ENCODE measurements around the gene SEPTIN5. TPM values are rescaled to one million over a fixed set of nuclear protein-coding genes. Genes with fewer than 3 reads are reported as not detected.

The SEPTIN5 gene
- total and polyA plus RNA-seq, 9 of the 15 experiments (the other 6 are each of a cell fraction or from before 2014, with no cell fraction given): 0.03 to 195 (median 119) TPM

GRCh38 chr22:19744350-19745006, 30.2 kb downstream of the SEPTIN5 start:
- Histone ChIP-seq H3K4me1 (replicated peaks in 1 of 2; ENCODE audit: control insufficient read depth in 2 of 2, insufficient read depth in 2 of 2, low read length in 2 of 2) (peaks cover 5 to 69% of the 10 kb centered on the region in 2 experiments), H3K4me3 (no peak overlapping the region), H3K36me3 (ENCODE audit: control insufficient read depth, insufficient read depth, low read length) (no peaks in the 10 kb centered on the region), H3K79me2 (ENCODE audit: control insufficient read depth, insufficient read depth, low read length) (no peaks in the 10 kb centered on the region), H3K9me1 (ENCODE audit: control insufficient read depth, insufficient read depth, low read length) (no peaks in the 10 kb centered on the region), H2AFZ (ENCODE audit: low read depth, low read length) (no peak overlapping the region), H3K27me3 (ENCODE audit: control insufficient read depth in 2 of 2, insufficient read depth in 2 of 2, low read length in 2 of 2) (peaks cover 13 to 59% of the 10 kb centered on the region in 2 experiments; a peak in 4 of 5 replicates), H3K9ac (ENCODE audit: insufficient read depth in 1 of 2, low read depth in 2 of 2, low read length in 2 of 2) (peak overlapping the region in 1 of 2 experiments; percentile 1; a peak in 2 of 4 replicates), H3K27ac (ENCODE audit: extremely low read depth, low read depth, low read length) (no peak overlapping the region), H3K9me3 (replicated peaks; ENCODE audit: control insufficient read depth, insufficient read depth, low read depth, low read length) (no peaks in the 10 kb centered on the region), H3K4me2 (ENCODE audit: insufficient read depth, low read length) (no peak overlapping the region), H4K20me1 (replicated peaks; ENCODE audit: control insufficient read depth, insufficient read depth, low read length) (peaks cover 43% of the 10 kb centered on the region)
- intact Hi-C loops (cut with micrococcal nuclease): no loop called here
- WGBS (ENCODE audit: insufficient coverage, low coverage, missing lambda C conversion rate): 16% methylated on average over 13 of the region's 13 CpGs
- no peak for DNase-seq (ENCODE audit: extremely low read depth in 1 of 4, low spot score in 3 of 4)
- ATAC-seq: no peak
- in situ Hi-C loops (cut with MboI): no loop called here
- POLR2A ChIA-PET: interaction anchor here (0.5 to 3.7 kb wide), 7 partner anchors 13 to 203 kb away, joined by 3 to 20 read pairs (median 5); partner anchors contain the start of gene GP1BB
- BruUV-seq (replicated peaks): no TSS peak
- FAIRE-seq: no peak
- CTCF ChIA-PET (ENCODE audit: low intra/inter-chr PET ratio): interaction anchor here (0.9 kb wide), 1 partner anchor 166 kb away, joined by 3 read pairs; no protein-coding TSS in a partner anchor
- TF ChIP-seq ATF1 (CRISPR knock-in tag; IDR thresholded peaks at IDR 0.05): no peak
- TF ChIP-seq ATF1 (tag; IDR thresholded peaks at IDR 0.05): peak; percentile 19; the same call in 1 of the 2 replicates
- no peak for TF ChIP-seq JUN (IDR thresholded peaks at IDR 0.05; ENCODE audit: borderline replicate concordance, low read depth, low read length)
- no peak for TF ChIP-seq JUN (CRISPR knock-in tag; IDR thresholded peaks at IDR 0.05; ENCODE audit: borderline replicate concordance)
- no peak for TF ChIP-seq CBFA2T2 (conservative IDR thresholded peaks at IDR 0.05)
- TF ChIP-seq PHB (CRISPR knock-in tag; IDR thresholded peaks at IDR 0.05): 0 out of 2 replicates have a peak, but pooled peaks have one; percentile 20
- peak; percentile 32 for TF ChIP-seq CHD1 (IDR thresholded peaks at IDR 0.05; ENCODE audit: low read length)
- TF ChIP-seq KAT2B (IDR thresholded peaks at IDR 0.05; ENCODE audit: low read depth, low read length): peak; percentile 14
- TF ChIP-seq, protein P1, sequence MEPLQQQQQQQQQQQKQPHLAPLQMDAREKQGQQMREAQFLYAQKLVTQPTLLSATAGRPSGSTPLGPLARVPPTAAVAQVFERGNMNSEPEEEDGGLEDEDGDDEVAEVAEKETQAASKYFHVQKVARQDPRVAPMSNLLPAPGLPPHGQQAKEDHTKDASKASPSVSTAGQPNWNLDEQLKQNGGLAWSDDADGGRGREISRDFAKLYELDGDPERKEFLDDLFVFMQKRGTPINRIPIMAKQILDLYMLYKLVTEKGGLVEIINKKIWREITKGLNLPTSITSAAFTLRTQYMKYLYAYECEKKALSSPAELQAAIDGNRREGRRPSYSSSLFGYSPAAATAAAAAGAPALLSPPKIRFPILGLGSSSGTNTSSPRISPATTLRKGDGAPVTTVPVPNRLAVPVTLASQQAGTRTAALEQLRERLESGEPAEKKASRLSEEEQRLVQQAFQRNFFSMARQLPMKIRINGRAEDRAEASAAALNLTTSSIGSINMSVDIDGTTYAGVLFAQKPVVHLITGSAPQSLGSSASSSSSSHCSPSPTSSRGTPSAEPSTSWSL (CRISPR knock-in tag; IDR thresholded peaks at IDR 0.05; ENCODE audit: borderline replicate concordance): no peak
- TF ChIP-seq, protein P2, sequence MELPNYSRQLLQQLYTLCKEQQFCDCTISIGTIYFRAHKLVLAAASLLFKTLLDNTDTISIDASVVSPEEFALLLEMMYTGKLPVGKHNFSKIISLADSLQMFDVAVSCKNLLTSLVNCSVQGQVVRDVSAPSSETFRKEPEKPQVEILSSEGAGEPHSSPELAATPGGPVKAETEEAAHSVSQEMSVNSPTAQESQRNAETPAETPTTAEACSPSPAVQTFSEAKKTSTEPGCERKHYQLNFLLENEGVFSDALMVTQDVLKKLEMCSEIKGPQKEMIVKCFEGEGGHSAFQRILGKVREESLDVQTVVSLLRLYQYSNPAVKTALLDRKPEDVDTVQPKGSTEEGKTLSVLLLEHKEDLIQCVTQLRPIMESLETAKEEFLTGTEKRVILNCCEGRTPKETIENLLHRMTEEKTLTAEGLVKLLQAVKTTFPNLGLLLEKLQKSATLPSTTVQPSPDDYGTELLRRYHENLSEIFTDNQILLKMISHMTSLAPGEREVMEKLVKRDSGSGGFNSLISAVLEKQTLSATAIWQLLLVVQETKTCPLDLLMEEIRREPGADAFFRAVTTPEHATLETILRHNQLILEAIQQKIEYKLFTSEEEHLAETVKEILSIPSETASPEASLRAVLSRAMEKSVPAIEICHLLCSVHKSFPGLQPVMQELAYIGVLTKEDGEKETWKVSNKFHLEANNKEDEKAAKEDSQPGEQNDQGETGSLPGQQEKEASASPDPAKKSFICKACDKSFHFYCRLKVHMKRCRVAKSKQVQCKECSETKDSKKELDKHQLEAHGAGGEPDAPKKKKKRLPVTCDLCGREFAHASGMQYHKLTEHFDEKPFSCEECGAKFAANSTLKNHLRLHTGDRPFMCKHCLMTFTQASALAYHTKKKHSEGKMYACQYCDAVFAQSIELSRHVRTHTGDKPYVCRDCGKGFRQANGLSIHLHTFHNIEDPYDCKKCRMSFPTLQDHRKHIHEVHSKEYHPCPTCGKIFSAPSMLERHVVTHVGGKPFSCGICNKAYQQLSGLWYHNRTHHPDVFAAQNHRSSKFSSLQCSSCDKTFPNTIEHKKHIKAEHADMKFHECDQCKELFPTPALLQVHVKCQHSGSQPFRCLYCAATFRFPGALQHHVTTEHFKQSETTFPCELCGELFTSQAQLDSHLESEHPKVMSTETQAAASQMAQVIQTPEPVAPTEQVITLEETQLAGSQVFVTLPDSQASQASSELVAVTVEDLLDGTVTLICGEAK (IDR thresholded peaks at IDR 0.05): no peak
- TF ChIP-seq, protein P2 (CRISPR knock-in tag; IDR thresholded peaks at IDR 0.05): peak; percentile 33; the same call in 1 of the 2 replicates
